GM12801 (cell line): ENCODE measurements around the gene DEUP1.

Experiments used
- TF ChIP-seq, protein P1 (sequence below): IDR thresholded peaks from one replicate; pipeline ENCODE4 v1.5.1; 2011; ENCODE audit warnings: control low read depth; ENCODE audit not compliant: insufficient read length; ENCODE audit errors: extremely low read depth

DEUP1 gene

DNA sequence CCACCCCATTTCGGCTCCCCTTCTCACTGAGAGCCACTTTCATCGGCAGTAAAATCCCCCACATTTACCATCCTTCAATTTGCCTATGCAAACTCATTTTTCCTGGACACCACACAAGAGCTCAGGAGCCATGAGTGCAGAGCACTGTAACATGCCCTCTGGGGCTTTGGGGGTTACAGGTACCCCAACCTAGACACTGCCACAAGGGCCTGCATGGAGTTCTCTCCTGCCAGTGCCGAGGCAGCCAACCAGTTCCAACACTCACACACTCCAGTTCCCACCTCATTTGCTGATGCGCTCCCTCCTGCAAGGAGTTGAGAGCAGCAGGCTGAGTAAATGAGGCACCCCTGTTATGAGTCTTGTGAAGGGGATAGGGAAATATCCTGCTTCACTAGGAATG, 136.5 kb downstream of the DEUP1 start:
- TF ChIP-seq, protein P1, sequence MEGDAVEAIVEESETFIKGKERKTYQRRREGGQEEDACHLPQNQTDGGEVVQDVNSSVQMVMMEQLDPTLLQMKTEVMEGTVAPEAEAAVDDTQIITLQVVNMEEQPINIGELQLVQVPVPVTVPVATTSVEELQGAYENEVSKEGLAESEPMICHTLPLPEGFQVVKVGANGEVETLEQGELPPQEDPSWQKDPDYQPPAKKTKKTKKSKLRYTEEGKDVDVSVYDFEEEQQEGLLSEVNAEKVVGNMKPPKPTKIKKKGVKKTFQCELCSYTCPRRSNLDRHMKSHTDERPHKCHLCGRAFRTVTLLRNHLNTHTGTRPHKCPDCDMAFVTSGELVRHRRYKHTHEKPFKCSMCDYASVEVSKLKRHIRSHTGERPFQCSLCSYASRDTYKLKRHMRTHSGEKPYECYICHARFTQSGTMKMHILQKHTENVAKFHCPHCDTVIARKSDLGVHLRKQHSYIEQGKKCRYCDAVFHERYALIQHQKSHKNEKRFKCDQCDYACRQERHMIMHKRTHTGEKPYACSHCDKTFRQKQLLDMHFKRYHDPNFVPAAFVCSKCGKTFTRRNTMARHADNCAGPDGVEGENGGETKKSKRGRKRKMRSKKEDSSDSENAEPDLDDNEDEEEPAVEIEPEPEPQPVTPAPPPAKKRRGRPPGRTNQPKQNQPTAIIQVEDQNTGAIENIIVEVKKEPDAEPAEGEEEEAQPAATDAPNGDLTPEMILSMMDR = no peak

DNA sequence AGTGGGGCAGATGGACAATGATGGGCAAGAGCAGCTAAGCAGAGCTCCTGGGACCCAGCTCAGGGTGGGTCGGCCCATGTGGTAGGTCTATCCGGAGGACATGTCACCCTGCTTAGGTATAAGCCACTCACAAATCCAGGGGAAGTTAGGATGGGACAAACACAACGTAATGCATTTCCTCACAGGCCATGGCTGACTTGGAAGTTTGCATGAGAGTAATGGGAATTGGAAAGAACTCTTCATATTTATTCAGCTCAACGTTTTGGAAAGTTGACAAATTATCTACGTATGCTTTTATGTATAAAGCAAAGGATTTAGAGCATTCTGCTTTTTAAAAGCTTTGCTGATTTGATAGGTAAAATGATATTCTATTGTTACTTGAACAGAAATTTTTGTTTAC, 137.7 kb downstream of the DEUP1 start:
- TF ChIP-seq, protein P1 = no peak

DNA sequence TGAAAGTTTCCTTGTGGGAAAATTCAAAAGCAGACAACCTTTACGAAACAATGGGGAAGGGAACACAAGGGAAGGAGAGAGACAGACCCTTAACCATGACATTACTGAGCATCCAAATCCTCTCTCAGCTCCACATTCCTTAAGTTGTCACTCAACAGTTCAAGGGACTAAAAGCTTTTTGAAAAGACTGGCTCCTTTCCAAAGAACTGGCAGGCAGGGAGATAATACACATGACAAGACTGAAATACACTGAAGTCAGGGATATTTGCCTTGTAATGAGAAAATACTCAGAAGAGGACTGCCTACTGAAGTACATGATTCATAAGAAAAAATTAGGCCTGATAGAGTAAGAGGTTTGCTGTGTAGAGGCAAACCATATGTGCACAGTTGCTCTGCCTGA, 143.6 kb downstream of the DEUP1 start:
- TF ChIP-seq, protein P1 = no peak

DNA sequence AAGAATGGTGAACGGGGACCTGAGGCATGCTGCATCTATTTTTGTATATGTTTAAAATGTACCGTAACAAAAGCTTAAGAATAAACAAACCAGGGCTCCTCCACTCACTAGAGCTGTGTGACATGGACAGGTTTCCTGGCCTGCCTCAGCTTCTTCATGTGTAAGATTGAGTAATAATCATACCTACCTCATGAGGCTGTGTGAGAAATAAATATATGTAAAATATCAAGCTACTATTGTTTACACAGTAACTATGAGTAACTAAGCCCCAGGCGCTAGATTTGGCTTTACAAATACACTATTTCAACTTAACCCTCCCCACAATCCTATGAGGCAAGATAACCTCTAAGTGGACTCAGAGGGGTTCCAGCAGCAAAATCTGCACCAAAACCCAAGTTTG, 146.3 kb downstream of the DEUP1 start:
- TF ChIP-seq, protein P1 = no peak

DNA sequence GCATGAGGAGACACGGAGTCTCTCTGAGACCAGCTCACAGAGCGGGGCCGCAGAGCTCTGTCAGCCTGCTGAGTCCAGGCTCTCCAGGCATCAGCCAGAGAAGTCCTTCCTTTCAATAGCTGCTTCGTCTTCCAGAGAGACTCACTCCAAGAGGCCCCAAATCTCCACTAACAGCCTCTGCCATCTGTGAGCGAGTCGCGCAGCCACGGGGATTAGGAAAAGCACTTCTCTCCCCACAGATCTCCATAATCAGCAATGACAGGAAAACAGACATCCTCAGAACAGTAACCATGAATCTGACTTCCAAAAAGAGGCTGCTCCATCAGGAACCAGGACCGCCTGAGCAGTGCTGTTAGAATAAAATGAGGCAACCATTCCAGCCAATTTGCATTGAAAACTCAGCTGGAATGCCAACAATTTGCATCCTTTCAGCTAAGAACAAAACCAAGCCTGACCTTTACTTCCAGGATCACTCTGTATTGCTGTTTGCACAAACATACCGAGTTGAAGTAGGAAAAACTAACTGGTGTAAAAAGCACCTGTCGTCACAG, 147.2 kb downstream of the DEUP1 start:
- TF ChIP-seq, protein P1 = no peak

DNA sequence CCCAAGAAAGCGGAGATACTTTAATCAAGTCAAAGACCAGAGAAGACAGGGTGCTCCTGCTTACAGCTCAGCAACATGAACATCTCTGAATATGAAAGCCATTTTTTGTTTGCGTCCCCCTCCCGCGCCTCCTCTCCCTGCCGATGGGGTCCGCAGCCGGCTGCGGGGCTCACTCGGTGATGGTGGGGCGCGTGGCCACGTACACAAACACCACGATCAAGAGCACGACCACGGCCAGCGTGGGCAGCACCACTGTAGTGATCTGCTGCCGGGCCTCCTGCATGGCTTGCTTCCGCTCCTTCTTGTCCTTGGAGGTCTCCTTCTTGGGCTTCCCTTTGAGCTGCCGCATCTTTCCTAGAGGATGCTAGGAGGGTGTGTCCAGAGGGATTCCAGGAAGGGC, 148.3 kb downstream of the DEUP1 start:
- TF ChIP-seq, protein P1 = no peak

DNA sequence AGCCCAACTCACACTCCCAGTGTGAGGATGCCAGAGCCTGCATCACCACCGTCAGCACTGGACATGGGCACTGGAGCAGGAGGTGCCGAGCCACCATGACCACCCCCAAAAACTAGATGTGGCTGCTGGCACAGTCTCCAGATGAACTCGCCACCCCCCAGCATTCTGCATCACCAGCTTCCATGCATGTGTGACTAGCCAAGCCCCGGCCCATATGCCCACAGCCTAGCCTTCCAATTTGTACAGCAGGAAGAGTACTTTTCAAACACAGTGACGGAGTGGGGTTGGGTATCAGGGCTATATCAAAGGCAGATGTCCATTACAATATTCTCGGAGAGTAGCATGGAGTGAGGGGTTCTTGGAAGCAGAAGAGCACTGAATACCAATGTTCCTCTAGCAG, 149.7 kb downstream of the DEUP1 start:
- TF ChIP-seq, protein P1 = no peak
